ENCODE results near the gene SLC26A1.

DNA sequence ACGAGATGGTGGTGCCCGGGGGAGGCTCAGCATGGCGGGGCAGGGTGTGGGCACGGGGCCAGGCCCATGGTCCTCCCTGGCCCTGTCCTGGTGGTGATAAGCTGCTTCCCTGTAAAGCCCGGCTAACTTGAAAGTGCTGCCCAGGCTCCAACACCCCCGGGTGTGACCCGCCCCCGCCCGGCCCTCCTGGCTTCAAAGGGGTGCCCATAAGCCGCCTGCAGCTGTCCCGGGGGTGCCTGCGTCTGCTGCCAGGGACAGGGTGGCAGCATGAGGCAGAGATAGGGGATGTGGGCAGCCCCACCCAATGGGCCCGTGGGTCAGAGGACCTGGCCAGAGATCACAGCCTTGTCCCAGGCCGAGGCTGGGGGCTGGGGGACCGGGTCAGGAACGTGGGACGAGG, 36.3 kb upstream of the SLC26A1 start:
- TF ChIP-seq, protein P1, sequence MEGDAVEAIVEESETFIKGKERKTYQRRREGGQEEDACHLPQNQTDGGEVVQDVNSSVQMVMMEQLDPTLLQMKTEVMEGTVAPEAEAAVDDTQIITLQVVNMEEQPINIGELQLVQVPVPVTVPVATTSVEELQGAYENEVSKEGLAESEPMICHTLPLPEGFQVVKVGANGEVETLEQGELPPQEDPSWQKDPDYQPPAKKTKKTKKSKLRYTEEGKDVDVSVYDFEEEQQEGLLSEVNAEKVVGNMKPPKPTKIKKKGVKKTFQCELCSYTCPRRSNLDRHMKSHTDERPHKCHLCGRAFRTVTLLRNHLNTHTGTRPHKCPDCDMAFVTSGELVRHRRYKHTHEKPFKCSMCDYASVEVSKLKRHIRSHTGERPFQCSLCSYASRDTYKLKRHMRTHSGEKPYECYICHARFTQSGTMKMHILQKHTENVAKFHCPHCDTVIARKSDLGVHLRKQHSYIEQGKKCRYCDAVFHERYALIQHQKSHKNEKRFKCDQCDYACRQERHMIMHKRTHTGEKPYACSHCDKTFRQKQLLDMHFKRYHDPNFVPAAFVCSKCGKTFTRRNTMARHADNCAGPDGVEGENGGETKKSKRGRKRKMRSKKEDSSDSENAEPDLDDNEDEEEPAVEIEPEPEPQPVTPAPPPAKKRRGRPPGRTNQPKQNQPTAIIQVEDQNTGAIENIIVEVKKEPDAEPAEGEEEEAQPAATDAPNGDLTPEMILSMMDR (IDR thresholded peaks at IDR 0.05) = no peak
- no peak for TF ChIP-seq EP300 (IDR thresholded peaks at IDR 0.05)

Measured in suprapubic skin (tissue), 3 donors.